Tibial nerve (tissue), 4 donors: ENCODE measurements around the gene NEGR1.

Experiments
- CTCF ChIP-seq, 5 experiments: fragments of 200-600 bp in 3 of 5; fragments of 450-650 bp in 2 of 5; sonication (generic) in 3 of 5; IDR thresholded peaks; one replicate each; pipeline ENCODE4 v1.5.1; 2016 to 2019; ENCODE audit warnings: antibody characterized with exemption in 5 of 5, mild to moderate bottlenecking in 3 of 5, moderate library complexity in 2 of 5
- EP300 ChIP-seq, 2 donors: sonication (generic); formaldehyde crosslinking; IDR thresholded peaks; one replicate each; pipeline ENCODE4 v1.6.1; 2017; ENCODE audit warnings: antibody characterized with exemption in 2 of 2, mild to moderate bottlenecking in 1 of 2
- POLR2A ChIP-seq, 2 donors: fragments of 450-650 bp; IDR thresholded peaks; one replicate each; pipeline ENCODE4 v1.6.1; 2017; ENCODE audit warnings: antibody characterized with exemption in 2 of 2, mild to moderate bottlenecking in 2 of 2, moderate library complexity in 2 of 2

DNA sequence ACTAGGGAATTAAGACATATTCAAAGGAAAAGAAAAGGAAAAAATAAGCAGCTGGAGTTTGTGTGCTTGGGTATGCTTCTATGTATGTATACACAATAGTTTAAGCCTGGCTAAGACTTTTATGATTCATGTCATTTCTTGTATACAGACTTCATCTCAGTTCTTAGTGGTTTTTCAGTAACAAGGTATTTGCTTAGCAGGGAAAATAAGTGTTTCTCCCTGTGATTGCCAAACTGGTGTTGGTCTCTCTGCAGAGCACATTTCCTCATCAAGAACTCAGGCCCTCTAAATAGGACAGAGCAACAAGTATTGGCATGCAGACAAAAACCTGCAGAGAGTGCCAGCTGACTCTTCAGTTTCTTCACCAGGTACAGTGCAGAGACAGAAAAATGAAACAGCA, 717.1 kb downstream of the NEGR1 start:
- TF ChIP-seq CTCF (IDR thresholded peaks at IDR 0.05) (no peak), EP300 (IDR thresholded peaks at IDR 0.05) (no peak), POLR2A (IDR thresholded peaks at IDR 0.05) (no peak)
